K562 (cell line): ENCODE measurements around the gene SKAP1. TPM values are rescaled to one million over a fixed set of nuclear protein-coding genes. Genes with fewer than 3 reads are reported as not detected.
A peak's percentile ranks its signal among the peaks of the same experiment; 100 is the strongest.

Experiments used
- BRF1 ChIP-seq: IDR thresholded peaks from 3 replicates; pipeline ENCODE4 v1.6.1; 2011; ENCODE audit warnings: borderline replicate concordance, mild to moderate bottlenecking; ENCODE audit not compliant: insufficient read length; ENCODE audit errors: extremely low read depth
- CREB1 ChIP-seq, 2 experiments: sonication (generic) in 1 of 2; formaldehyde crosslinking in 1 of 2; IDR thresholded peaks; 2 replicates each; pipeline versions ENCODE4 v1.6.1 to v1.8.0; 2012 to 2022; ENCODE audit warnings: inconsistent platforms in 1 of 2, mild to moderate bottlenecking in 1 of 2, missing genetic modification reagents in 1 of 2, moderate library complexity in 1 of 2
- ETS2 ChIP-seq: IDR thresholded peaks from 2 replicates; pipeline ENCODE4 v1.6.1; 2016; ENCODE audit warnings: borderline replicate concordance, missing genetic modification characterization, mild to moderate bottlenecking, moderate library complexity, missing compliant biosample characterization; ENCODE audit not compliant: poor library complexity, severe bottlenecking
- GATA2 ChIP-seq: sonication (generic); formaldehyde crosslinking; IDR thresholded peaks from 2 replicates; pipeline ENCODE4 v1.4.0; 2020; ENCODE audit warnings: mild to moderate bottlenecking, missing genetic modification reagents
- HCFC1 ChIP-seq: IDR thresholded peaks from 2 replicates; pipeline ENCODE4 v1.6.1; 2012; ENCODE audit warnings: low read depth, low read length, improper control_type of control experiment
- HMG20B ChIP-seq: fragments of 250-450 bp; sonication (Bioruptor Pico); IDR thresholded peaks from 2 replicates; pipeline ENCODE4 v1.5.0; 2021; ENCODE audit warnings: mild to moderate bottlenecking
- IFI16 ChIP-seq: fragments of 250-450 bp; sonication (Bioruptor Pico); IDR thresholded peaks from 2 replicates; pipeline ENCODE4 v2.1.2; 2022; ENCODE audit warnings: mild to moderate bottlenecking, inconsistent platforms
- ILF3 ChIP-seq: fragments of 450-650 bp; IDR thresholded peaks from 2 replicates; pipeline ENCODE4 v1.6.1; 2018; ENCODE audit warnings: antibody characterized with exemption, mild to moderate bottlenecking, moderate library complexity, borderline replicate concordance
- ILK ChIP-seq: fragments of 450-650 bp; IDR thresholded peaks from 2 replicates; pipeline ENCODE4 v1.6.1; 2016; ENCODE audit warnings: missing genetic modification characterization, low read depth, mild to moderate bottlenecking, missing compliant biosample characterization, moderate library complexity, borderline replicate concordance
- MEIS2 ChIP-seq: fragments of 450-650 bp; IDR thresholded peaks from 2 replicates; pipeline ENCODE4 v1.6.1; 2014; ENCODE audit warnings: mild to moderate bottlenecking; ENCODE audit not compliant: partially characterized antibody
- MTA1 ChIP-seq: fragments of 450-650 bp; IDR thresholded peaks from 2 replicates; pipeline ENCODE4 v1.6.1; 2017; ENCODE audit warnings: borderline replicate concordance
- TARDBP ChIP-seq: fragments of 450-650 bp; IDR thresholded peaks from 2 replicates; pipeline ENCODE4 v1.6.1; 2016
- XRCC4 ChIP-seq: IDR thresholded peaks from one replicate; pipeline ENCODE4 v1.6.1; 2011; ENCODE audit not compliant: insufficient read depth, insufficient read length; ENCODE audit errors: extremely low read depth
- ZNF124 ChIP-seq: sonication (generic); formaldehyde crosslinking; IDR thresholded peaks from 2 replicates; pipeline ENCODE4 v1.8.1; 2022; ENCODE audit warnings: missing genetic modification reagents
- ZNF143 ChIP-seq: sonication (generic); formaldehyde crosslinking; IDR thresholded peaks from 2 replicates; pipeline ENCODE4 v1.9.0; 2022; ENCODE audit warnings: mild to moderate bottlenecking, missing genetic modification reagents
- ZNF184 ChIP-seq: sonication (generic); formaldehyde crosslinking; IDR thresholded peaks from 2 replicates; pipeline ENCODE4 v1.5.0; 2020; ENCODE audit warnings: missing genetic modification reagents
- ZNF778 ChIP-seq: fragments of 450-650 bp; formaldehyde crosslinking; IDR thresholded peaks from 2 replicates; pipeline ENCODE4 v1.4.0; 2020; ENCODE audit warnings: mild to moderate bottlenecking, moderate library complexity
- polyA plus RNA-seq, 8 experiments: library from polyadenylated mRNA; depleted of rRNA in 4 of 8; stranded (reverse) in 5 of 8; unstranded in 3 of 8; fragments of >200 nt; fragmentation: Nextera tagmentation in 2 of 8; fragmentation: Illumina TruSeq in 1 of 8; extraction: Ambion mirVana in 2 of 8; extraction: Trizol in 1 of 8; gene quantifications; 2 replicates each; pipeline versions ENCODE4 v1.2.1 to v1.2.3, GENCODE V29; 2011 to 2014; ENCODE audit warnings: inconsistent platforms in 1 of 8, missing spikeins in 1 of 8
- total RNA-seq, 7 experiments: library from RNA; depleted of rRNA in 6 of 7; stranded (reverse); fragments of >200 nt in 6 of 7; fragmentation: Illumina TruSeq in 2 of 7; extraction: Trizol in 2 of 7; gene quantifications; 2 replicates each; pipeline versions ENCODE4 v1.2.1 to v1.2.3, GENCODE V29; 2011 to 2021; ENCODE audit warnings: low replicate concordance in 1 of 7
- TF ChIP-seq, protein P1 (sequence below): sonication (generic); formaldehyde crosslinking; IDR thresholded peaks from 2 replicates; pipeline ENCODE4 v1.8.1; 2023; ENCODE audit warnings: missing genetic modification reagents, mild to moderate bottlenecking, borderline replicate concordance
- TF ChIP-seq, protein P2 (sequence below): fragments of 200-800 bp; sonication (Bioruptor generic); IDR thresholded peaks from 2 replicates; pipeline ENCODE4 v1.6.1; 2017; ENCODE audit warnings: missing genetic modification characterization, missing compliant biosample characterization
- TF ChIP-seq, protein P3 (sequence below): IDR thresholded peaks from 2 replicates; pipeline ENCODE4 v1.6.1; 2014; ENCODE audit warnings: antibody characterized with exemption

The SKAP1 gene
- total and polyA plus RNA-seq, 9 of the 15 experiments (the other 6 are each of a cell fraction or from before 2014, with no cell fraction given), result 0.06 to 0.80 (median 0.10) TPM; not detected in 4

DNA sequence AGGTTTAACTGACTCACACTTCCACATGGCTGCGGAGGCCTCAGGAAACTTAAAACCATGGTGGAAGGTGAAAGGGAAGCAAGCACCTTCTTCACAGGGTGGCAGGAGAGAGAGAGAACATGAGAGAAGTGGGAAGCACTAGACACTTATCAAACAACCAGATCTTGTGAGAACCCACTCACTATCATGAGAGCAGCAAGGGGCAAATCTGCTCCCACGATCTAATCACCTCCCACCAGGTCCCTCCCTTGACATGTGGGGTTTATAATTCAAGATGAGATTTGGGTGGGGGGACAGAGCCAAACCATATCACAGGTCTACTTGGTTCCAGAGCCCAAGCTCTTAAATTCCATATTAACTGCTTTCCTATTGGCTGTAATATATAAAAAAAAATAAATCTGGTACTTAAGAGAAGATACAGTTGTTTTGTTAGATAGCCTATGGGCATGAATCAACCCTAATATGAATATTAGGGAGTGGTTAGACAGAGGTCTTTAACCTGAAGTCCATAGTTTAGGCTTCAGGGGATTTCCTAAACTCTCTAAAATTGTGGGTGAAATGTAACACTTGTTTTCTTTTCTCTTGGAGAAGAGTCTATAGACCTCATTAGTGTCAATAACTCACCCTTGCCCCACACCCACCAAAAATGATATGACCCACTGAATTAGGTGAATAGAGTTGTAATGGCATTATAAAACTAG, 56.7 kb downstream of the SKAP1 start (continued):
- TF ChIP-seq, protein P1, sequence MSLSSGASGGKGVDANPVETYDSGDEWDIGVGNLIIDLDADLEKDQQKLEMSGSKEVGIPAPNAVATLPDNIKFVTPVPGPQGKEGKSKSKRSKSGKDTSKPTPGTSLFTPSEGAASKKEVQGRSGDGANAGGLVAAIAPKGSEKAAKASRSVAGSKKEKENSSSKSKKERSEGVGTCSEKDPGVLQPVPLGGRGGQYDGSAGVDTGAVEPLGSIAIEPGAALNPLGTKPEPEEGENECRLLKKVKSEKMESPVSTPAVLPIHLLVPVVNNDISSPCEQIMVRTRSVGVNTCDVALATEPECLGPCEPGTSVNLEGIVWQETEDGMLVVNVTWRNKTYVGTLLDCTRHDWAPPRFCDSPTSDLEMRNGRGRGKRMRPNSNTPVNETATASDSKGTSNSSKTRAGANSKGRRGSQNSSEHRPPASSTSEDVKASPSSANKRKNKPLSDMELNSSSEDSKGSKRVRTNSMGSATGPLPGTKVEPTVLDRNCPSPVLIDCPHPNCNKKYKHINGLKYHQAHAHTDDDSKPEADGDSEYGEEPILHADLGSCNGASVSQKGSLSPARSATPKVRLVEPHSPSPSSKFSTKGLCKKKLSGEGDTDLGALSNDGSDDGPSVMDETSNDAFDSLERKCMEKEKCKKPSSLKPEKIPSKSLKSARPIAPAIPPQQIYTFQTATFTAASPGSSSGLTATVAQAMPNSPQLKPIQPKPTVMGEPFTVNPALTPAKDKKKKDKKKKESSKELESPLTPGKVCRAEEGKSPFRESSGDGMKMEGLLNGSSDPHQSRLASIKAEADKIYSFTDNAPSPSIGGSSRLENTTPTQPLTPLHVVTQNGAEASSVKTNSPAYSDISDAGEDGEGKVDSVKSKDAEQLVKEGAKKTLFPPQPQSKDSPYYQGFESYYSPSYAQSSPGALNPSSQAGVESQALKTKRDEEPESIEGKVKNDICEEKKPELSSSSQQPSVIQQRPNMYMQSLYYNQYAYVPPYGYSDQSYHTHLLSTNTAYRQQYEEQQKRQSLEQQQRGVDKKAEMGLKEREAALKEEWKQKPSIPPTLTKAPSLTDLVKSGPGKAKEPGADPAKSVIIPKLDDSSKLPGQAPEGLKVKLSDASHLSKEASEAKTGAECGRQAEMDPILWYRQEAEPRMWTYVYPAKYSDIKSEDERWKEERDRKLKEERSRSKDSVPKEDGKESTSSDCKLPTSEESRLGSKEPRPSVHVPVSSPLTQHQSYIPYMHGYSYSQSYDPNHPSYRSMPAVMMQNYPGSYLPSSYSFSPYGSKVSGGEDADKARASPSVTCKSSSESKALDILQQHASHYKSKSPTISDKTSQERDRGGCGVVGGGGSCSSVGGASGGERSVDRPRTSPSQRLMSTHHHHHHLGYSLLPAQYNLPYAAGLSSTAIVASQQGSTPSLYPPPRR (CRISPR knock-in tag), result no peak
- no peak for TF ChIP-seq ZNF778 (CRISPR knock-in tag)
- TF ChIP-seq, protein P2, sequence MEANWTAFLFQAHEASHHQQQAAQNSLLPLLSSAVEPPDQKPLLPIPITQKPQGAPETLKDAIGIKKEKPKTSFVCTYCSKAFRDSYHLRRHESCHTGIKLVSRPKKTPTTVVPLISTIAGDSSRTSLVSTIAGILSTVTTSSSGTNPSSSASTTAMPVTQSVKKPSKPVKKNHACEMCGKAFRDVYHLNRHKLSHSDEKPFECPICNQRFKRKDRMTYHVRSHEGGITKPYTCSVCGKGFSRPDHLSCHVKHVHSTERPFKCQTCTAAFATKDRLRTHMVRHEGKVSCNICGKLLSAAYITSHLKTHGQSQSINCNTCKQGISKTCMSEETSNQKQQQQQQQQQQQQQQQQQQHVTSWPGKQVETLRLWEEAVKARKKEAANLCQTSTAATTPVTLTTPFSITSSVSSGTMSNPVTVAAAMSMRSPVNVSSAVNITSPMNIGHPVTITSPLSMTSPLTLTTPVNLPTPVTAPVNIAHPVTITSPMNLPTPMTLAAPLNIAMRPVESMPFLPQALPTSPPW (CRISPR knock-in tag), result peak; percentile 40; the same call in 1 of the 2 replicates
- no peak for TF ChIP-seq IFI16 (CRISPR knock-in tag)
- TF ChIP-seq ZNF184 (CRISPR knock-in tag), result no peak
- no peak for TF ChIP-seq XRCC4
- TF ChIP-seq ZNF143, result no peak
- TF ChIP-seq TARDBP, result no peak
- TF ChIP-seq HCFC1, result no peak
- TF ChIP-seq ILF3, result no peak
- TF ChIP-seq, protein P3, sequence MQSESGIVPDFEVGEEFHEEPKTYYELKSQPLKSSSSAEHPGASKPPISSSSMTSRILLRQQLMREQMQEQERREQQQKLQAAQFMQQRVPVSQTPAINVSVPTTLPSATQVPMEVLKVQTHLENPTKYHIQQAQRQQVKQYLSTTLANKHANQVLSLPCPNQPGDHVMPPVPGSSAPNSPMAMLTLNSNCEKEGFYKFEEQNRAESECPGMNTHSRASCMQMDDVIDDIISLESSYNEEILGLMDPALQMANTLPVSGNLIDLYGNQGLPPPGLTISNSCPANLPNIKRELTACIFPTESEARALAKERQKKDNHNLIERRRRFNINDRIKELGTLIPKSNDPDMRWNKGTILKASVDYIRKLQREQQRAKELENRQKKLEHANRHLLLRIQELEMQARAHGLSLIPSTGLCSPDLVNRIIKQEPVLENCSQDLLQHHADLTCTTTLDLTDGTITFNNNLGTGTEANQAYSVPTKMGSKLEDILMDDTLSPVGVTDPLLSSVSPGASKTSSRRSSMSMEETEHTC, result no peak
- no peak for TF ChIP-seq HMG20B (CRISPR knock-in tag)
- TF ChIP-seq CREB1 (IDR thresholded peaks at IDR 0.05), result no peak
- TF ChIP-seq CREB1 (CRISPR knock-in tag; IDR thresholded peaks at IDR 0.05), result no peak
- TF ChIP-seq ETS2 (tag), result no peak
- TF ChIP-seq BRF1, result no peak
- peak; percentile 52; the same call in 1 of the 2 replicates for TF ChIP-seq MTA1
- no peak for TF ChIP-seq GATA2 (CRISPR knock-in tag)
- peak; percentile 60 for TF ChIP-seq MEIS2
- no peak for TF ChIP-seq ZNF124 (CRISPR knock-in tag)
- TF ChIP-seq ILK (tag), result no peak
